Brain microvascular endothelial cell (primary cell): Measurements from ENCODE around the gene TSR3.

Source experiments
- DNase-seq: peaks from one replicate; pipeline ENCODE4 v3.0.0-alpha.2; 2020
- H3K27ac ChIP-seq: fragments of 250-450 bp; sonication (Bioruptor Pico); 2 replicates; pipeline ENCODE4 v1.5.1; 2020; ENCODE audit warnings: mild to moderate bottlenecking, moderate library complexity
- H3K27me3 ChIP-seq: fragments of 250-450 bp; sonication (Bioruptor Pico); replicated peaks from 2 replicates; pipeline ENCODE4 v1.5.1; 2020; ENCODE audit warnings: mild to moderate bottlenecking
- H3K36me3 ChIP-seq: fragments of 250-450 bp; sonication (Bioruptor Pico); replicated peaks from 2 replicates; pipeline ENCODE4 v1.5.1; 2020; ENCODE audit warnings: mild to moderate bottlenecking
- H3K4me3 ChIP-seq: 2 replicates; pipeline ENCODE4 v1.5.1; 2011; ENCODE audit warnings: low read depth, mild to moderate bottlenecking, control low read depth, low read length, moderate library complexity
- CTCF ChIP-seq: IDR thresholded peaks from 2 replicates; pipeline ENCODE4 v1.5.1; 2011; ENCODE audit warnings: low read depth, mild to moderate bottlenecking, moderate library complexity, low read length, control low read depth, inconsistent platforms; ENCODE audit errors: missing control alignments
- in situ Hi-C: cut with HindIII; loops from 2 replicates; pipeline ENCODE4 v1.10.0; 2017; ENCODE audit warnings: low sequenced_read_pairs, low pct_ligation_motif_present

The TSR3 gene

GRCh38 chr16:1344499-1344898, 7.2 kb downstream of the TSR3 start:
- Histone ChIP-seq H3K36me3 (peaks cover 14% of the 10 kb centered on the region), H3K27me3 (no peaks in the 10 kb centered on the region), H3K4me3 (no peak overlapping the region), H3K27ac (no peak overlapping the region)
- TF ChIP-seq CTCF: no peak
- no peak for DNase-seq
- in situ Hi-C loops: no loop called here

- Histone ChIP-seq H3K4me3 (no peak overlapping the region), H3K27me3 (no peaks in the 10 kb centered on the region), H3K27ac (no peak overlapping the region), H3K36me3 (peaks cover 5% of the 10 kb centered on the region)
- no peak for TF ChIP-seq CTCF
- no peak for DNase-seq
- in situ Hi-C loops: no loop called here
Observed at GRCh38 chr16:1343428-1344242, 8.0 kb downstream of the TSR3 start.

- in situ Hi-C loops: no loop called here
- DNase-seq: peak; percentile 92
Observed at GRCh38 chr16:1342526-1343427, 8.9 kb downstream of the TSR3 start.

GRCh38 chr16:1341495-1342420, 9.9 kb downstream of the TSR3 start:
- no peak overlapping the region for H3K4me3 ChIP-seq
- in situ Hi-C loops: no loop called here
- H3K36me3 ChIP-seq: no peaks in the 10 kb centered on the region
- no peak for TF ChIP-seq CTCF
- no peak for DNase-seq
- no peaks in the 10 kb centered on the region for H3K27me3 ChIP-seq
- H3K27ac ChIP-seq: no peak overlapping the region

More at GRCh38 chr16:1342526-1343427, 8.9 kb downstream of the TSR3 start:
- H3K36me3 ChIP-seq: no peaks in the 10 kb centered on the region
- H3K4me3 ChIP-seq: no peak overlapping the region
- TF ChIP-seq CTCF: no peak
- H3K27me3 ChIP-seq: no peaks in the 10 kb centered on the region
- no peak overlapping the region for H3K27ac ChIP-seq

GRCh38 chr16:1340730-1341494, 10.8 kb downstream of the TSR3 start:
- peaks cover 6% of the 10 kb centered on the region for H3K27me3 ChIP-seq
- H3K4me3 ChIP-seq: no peak overlapping the region
- in situ Hi-C loops: no loop called here
- no peak for DNase-seq
- no peak for TF ChIP-seq CTCF
- H3K27ac ChIP-seq: no peak overlapping the region
- H3K36me3 ChIP-seq: no peaks in the 10 kb centered on the region
